ENCODE measurements around the gene CPXM1. TPM values are rescaled to one million over a fixed set of nuclear protein-coding genes. Genes with fewer than 3 reads are reported as not detected.
A peak's percentile ranks its signal among the peaks of the same experiment; 100 is the strongest.

CPXM1 gene
- total and polyA plus RNA-seq, 9 of the 15 experiments (the other 6 are each of a cell fraction or from before 2014, with no cell fraction given), result 0.04 to 1.1 (median 0.37) TPM; not detected in 2

DNA sequence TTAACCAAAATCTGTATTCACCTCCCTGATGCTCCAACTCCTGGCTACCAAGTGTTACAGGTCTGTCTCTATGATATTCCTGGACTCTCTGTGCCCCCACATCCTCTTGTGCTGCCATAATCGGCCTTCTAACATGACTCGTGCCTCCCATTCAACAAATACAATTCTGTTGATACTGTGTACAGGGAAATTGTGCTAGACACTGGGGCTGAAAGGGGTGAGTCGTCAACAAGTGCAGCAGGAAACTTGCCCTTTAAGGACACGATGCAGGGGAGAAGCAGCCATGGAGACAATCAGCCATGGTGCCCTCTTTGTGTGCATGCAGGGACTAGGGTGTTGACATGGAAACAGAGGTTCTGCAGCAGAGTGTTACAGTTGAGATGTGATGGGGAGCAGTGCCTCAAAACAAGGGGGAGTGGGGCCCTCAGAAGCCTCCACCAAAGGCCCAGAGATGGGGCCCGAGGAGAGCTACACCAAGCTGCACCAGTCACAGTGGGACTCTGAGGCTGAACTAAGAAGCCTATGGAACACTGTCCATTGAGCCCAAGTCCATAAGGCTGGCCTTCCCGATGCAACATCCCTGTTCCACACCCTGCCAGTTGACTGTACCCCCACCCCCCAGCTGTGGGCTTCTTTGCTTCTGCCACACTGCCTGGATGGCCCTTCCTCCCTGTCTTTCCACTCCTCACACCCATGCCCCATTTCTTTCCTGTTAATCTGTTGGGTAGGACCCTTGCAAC lies 37.0 kb upstream of the CPXM1 start (continued):
- TF ChIP-seq EP400 (IDR thresholded peaks at IDR 0.05) (no peak), ZNF175 (CRISPR knock-in tag; IDR thresholded peaks at IDR 0.05; ENCODE audit: low read depth) (no peak), ETV5 (CRISPR knock-in tag; IDR thresholded peaks at IDR 0.05; ENCODE audit: low read depth) (no peak), U2AF1 (optimal IDR thresholded peaks at IDR 0.05; ENCODE audit: low read depth, low read length) (no peak), DACH1 (IDR thresholded peaks at IDR 0.05; ENCODE audit: partially characterized antibody) (no peak), ZNF445 (CRISPR knock-in tag; IDR thresholded peaks at IDR 0.05; ENCODE audit: low read depth) (no peak)

GRCh38 chr20:2836035-2836434 lies 35.6 kb upstream of the CPXM1 start:
- Histone ChIP-seq H3K4me1 (replicated peaks in 1 of 2; ENCODE audit: control insufficient read depth in 2 of 2, insufficient read depth in 2 of 2, low read length in 2 of 2) (peaks cover 4 to 20% of the 10 kb centered on the region in 2 experiments; a peak in 3 of 5 replicates), H3K4me2 (ENCODE audit: insufficient read depth, low read length) (no peak overlapping the region), H3K27me3 (ENCODE audit: control insufficient read depth in 2 of 2, insufficient read depth in 2 of 2, low read length in 2 of 2) (no peaks in the 10 kb centered on the region), H3K36me3 (ENCODE audit: control insufficient read depth, insufficient read depth, low read length) (no peaks in the 10 kb centered on the region), H3K79me2 (ENCODE audit: control insufficient read depth, insufficient read depth, low read length) (no peaks in the 10 kb centered on the region; the same call in 2 of the 3 replicates), H3K4me3 (no peak overlapping the region), H4K20me1 (replicated peaks; ENCODE audit: control insufficient read depth, insufficient read depth, low read length) (no peaks in the 10 kb centered on the region), H3K27ac (ENCODE audit: extremely low read depth, low read depth, low read length) (no peak overlapping the region), H3K9ac (ENCODE audit: insufficient read depth in 1 of 2, low read depth in 2 of 2, low read length in 2 of 2) (no peak overlapping the region), H3K9me3 (replicated peaks; ENCODE audit: control insufficient read depth, insufficient read depth, low read depth, low read length) (no peaks in the 10 kb centered on the region), H3K9me1 (ENCODE audit: control insufficient read depth, insufficient read depth, low read length) (no peaks in the 10 kb centered on the region), H2AFZ (ENCODE audit: low read depth, low read length) (no peak overlapping the region)
- no TSS peak for BruUV-seq (replicated peaks)
- intact Hi-C loops (cut with micrococcal nuclease), result no loop called here
- peak in 1 of 4 experiments; percentile 1 for DNase-seq (ENCODE audit: extremely low read depth in 1 of 4, low spot score in 3 of 4)
- POLR2A ChIA-PET, result no interaction called here
- no peak for ATAC-seq
- WGBS (ENCODE audit: insufficient coverage, low coverage, missing lambda C conversion rate), result 0% methylated on average over 1 of the region's 5 CpGs
- CTCF ChIA-PET (ENCODE audit: low intra/inter-chr PET ratio), result no interaction called here
- TF ChIP-seq, protein P1, sequence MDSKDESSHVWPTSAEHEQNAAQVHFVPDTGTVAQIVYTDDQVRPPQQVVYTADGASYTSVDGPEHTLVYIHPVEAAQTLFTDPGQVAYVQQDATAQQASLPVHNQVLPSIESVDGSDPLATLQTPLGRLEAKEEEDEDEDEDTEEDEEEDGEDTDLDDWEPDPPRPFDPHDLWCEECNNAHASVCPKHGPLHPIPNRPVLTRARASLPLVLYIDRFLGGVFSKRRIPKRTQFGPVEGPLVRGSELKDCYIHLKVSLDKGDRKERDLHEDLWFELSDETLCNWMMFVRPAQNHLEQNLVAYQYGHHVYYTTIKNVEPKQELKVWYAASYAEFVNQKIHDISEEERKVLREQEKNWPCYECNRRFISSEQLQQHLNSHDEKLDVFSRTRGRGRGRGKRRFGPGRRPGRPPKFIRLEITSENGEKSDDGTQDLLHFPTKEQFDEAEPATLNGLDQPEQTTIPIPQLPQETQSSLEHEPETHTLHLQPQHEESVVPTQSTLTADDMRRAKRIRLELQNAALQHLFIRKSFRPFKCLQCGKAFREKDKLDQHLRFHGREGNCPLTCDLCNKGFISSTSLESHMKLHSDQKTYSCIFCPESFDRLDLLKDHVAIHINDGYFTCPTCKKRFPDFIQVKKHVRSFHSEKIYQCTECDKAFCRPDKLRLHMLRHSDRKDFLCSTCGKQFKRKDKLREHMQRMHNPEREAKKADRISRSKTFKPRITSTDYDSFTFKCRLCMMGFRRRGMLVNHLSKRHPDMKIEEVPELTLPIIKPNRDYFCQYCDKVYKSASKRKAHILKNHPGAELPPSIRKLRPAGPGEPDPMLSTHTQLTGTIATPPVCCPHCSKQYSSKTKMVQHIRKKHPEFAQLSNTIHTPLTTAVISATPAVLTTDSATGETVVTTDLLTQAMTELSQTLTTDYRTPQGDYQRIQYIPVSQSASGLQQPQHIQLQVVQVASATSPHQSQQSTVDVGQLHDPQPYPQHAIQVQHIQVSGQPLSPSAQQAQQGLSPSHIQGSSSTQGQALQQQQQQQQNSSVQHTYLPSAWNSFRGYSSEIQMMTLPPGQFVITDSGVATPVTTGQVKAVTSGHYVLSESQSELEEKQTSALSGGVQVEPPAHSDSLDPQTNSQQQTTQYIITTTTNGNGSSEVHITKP (IDR thresholded peaks at IDR 0.05; ENCODE audit: partially characterized antibody), result no peak
- TF ChIP-seq PHF21A (IDR thresholded peaks at IDR 0.05; ENCODE audit: borderline replicate concordance, low read depth), result no peak
- TF ChIP-seq ILK (tag; IDR thresholded peaks at IDR 0.05; ENCODE audit: borderline replicate concordance, low read depth), result no peak
- TF ChIP-seq YBX1 (IDR thresholded peaks at IDR 0.05), result no peak
- TF ChIP-seq ELF2 (CRISPR knock-in tag; IDR thresholded peaks at IDR 0.05), result no peak
- no peak for TF ChIP-seq ARHGAP35 (IDR thresholded peaks at IDR 0.05; ENCODE audit: partially characterized antibody)
- no peak for FAIRE-seq
- in situ Hi-C loops (cut with MboI), result no loop called here

All from K562 (cell line).